Measurements from ENCODE around the gene DDI1. TPM values are rescaled to one million over a fixed set of nuclear protein-coding genes. Genes with fewer than 3 reads are reported as not detected.

The DDI1 gene
- total RNA-seq, 6 experiments from 2014 or later, result not detected

GRCh38 chr11:104057908-104058307, 21.5 kb downstream of the DDI1 start:
- H3K4me1 Mint-ChIP-seq (ENCODE audit: low read depth), result no peaks in the 10 kb centered on the region
- H3K4me3 Mint-ChIP-seq, result no peak overlapping the region
- no peaks in the 10 kb centered on the region for H3K9me3 Mint-ChIP-seq
- no peak overlapping the region for H3K27ac Mint-ChIP-seq
- TF ChIP-seq CTCF (IDR thresholded peaks at IDR 0.05), result no peak
- no peak for DNase-seq
- no peaks in the 10 kb centered on the region; the same call in 1 of the 2 replicates for H3K27me3 Mint-ChIP-seq (ENCODE audit: insufficient read depth)
- no peaks in the 10 kb centered on the region for H3K36me3 Mint-ChIP-seq (ENCODE audit: low read depth)

GRCh38 chr11:104058680-104059079, 22.2 kb downstream of the DDI1 start:
- peaks cover 1% of the 10 kb centered on the region; the same call in 1 of the 2 replicates for H3K27me3 Mint-ChIP-seq (ENCODE audit: insufficient read depth)
- H3K4me1 Mint-ChIP-seq (ENCODE audit: low read depth), result no peaks in the 10 kb centered on the region
- no peak overlapping the region for H3K4me3 Mint-ChIP-seq
- no peak for TF ChIP-seq CTCF (IDR thresholded peaks at IDR 0.05)
- no peak overlapping the region for H3K27ac Mint-ChIP-seq
- H3K36me3 Mint-ChIP-seq (ENCODE audit: low read depth), result no peaks in the 10 kb centered on the region
- DNase-seq, result no peak
- no peaks in the 10 kb centered on the region for H3K9me3 Mint-ChIP-seq

GRCh38 chr11:104060004-104060794, 23.8 kb downstream of the DDI1 start:
- TF ChIP-seq CTCF (IDR thresholded peaks at IDR 0.05), result no peak
- Mint-ChIP-seq H3K36me3 (ENCODE audit: low read depth) (no peaks in the 10 kb centered on the region), H3K4me3 (no peak overlapping the region), H3K27ac (no peak overlapping the region), H3K4me1 (ENCODE audit: low read depth) (no peaks in the 10 kb centered on the region), H3K9me3 (no peaks in the 10 kb centered on the region), H3K27me3 (ENCODE audit: insufficient read depth) (peaks cover 3% of the 10 kb centered on the region; the same call in 1 of the 2 replicates)
- DNase-seq, result no peak

GRCh38 chr11:104060820-104061219, 24.4 kb downstream of the DDI1 start:
- Mint-ChIP-seq H3K9me3 (no peaks in the 10 kb centered on the region), H3K36me3 (ENCODE audit: low read depth) (no peaks in the 10 kb centered on the region), H3K27ac (no peak overlapping the region), H3K27me3 (ENCODE audit: insufficient read depth) (peaks cover 3% of the 10 kb centered on the region; the same call in 1 of the 2 replicates), H3K4me3 (no peak overlapping the region), H3K4me1 (ENCODE audit: low read depth) (no peaks in the 10 kb centered on the region)
- no peak for TF ChIP-seq CTCF (IDR thresholded peaks at IDR 0.05)
- no peak for DNase-seq

GRCh38 chr11:104061853-104062521, 25.5 kb downstream of the DDI1 start:
- DNase-seq, result no peak
- H3K27ac Mint-ChIP-seq, result no peak overlapping the region
- no peak for TF ChIP-seq CTCF (IDR thresholded peaks at IDR 0.05)
- H3K36me3 Mint-ChIP-seq (ENCODE audit: low read depth), result no peaks in the 10 kb centered on the region
- H3K27me3 Mint-ChIP-seq (ENCODE audit: insufficient read depth), result peaks cover 3% of the 10 kb centered on the region; the same call in 1 of the 2 replicates
- no peaks in the 10 kb centered on the region for H3K9me3 Mint-ChIP-seq
- no peaks in the 10 kb centered on the region for H3K4me1 Mint-ChIP-seq (ENCODE audit: low read depth)
- H3K4me3 Mint-ChIP-seq, result no peak overlapping the region
